Measurements from ENCODE around the gene NRK. TPM values are rescaled to one million over a fixed set of nuclear protein-coding genes. Genes with fewer than 3 reads are reported as not detected.

Gene NRK
- total RNA-seq, 1 donor from 2014 or later, result not detected

Other genes with a start within 250 kb of the NRK start
- gene SERPINA7, start 216.2 kb downstream of the NRK start, total RNA-seq, result not detected in 2 replicates

Data from T-helper 1 cell treated with Interleukin-12 subunit alpha and Interleukin-12 subunit beta and Interleukin-4 antibody, amounts not matched to agents 30 ng/mL and 1 ng/mL, for 36 hours (primary cell).